ENCODE results near the gene A3GALT2.

A3GALT2 gene

GRCh38 chr1:33281554-33282303 lies 39.2 kb downstream of the A3GALT2 start:
- Histone ChIP-seq H3K4me1 (ENCODE audit: insufficient read depth, low read length, poor library complexity, severe bottlenecking) (no peaks in the 10 kb centered on the region), H3K79me2 (ENCODE audit: insufficient read depth, low read length) (no peaks in the 10 kb centered on the region), H3K4me2 (ENCODE audit: low read depth, low read length, poor library complexity, severe bottlenecking) (no peak overlapping the region), H3K4me3 (ENCODE audit: low read length, poor library complexity, severe bottlenecking) (no peak overlapping the region), H3K9me2 (replicated peaks; ENCODE audit: low read depth, low read length) (no peaks in the 10 kb centered on the region), H2AFZ (ENCODE audit: low read length) (no peak overlapping the region), H3K9me3 (ENCODE audit: insufficient read depth, low read depth, low read length) (no peaks in the 10 kb centered on the region), H3K27me3 (ENCODE audit: insufficient read depth, low read length, poor library complexity, severe bottlenecking) (no peaks in the 10 kb centered on the region), H4K20me1 (ENCODE audit: insufficient read depth, low read length, poor library complexity, severe bottlenecking) (no peaks in the 10 kb centered on the region), H3K9ac (ENCODE audit: low read depth, low read length, poor library complexity, severe bottlenecking) (no peak overlapping the region), H3F3A (ENCODE audit: low read depth) (no peaks in the 10 kb centered on the region), H3K36me3 (ENCODE audit: insufficient read depth, low read length) (peaks cover 58% of the 10 kb centered on the region; the same call in 1 of the 2 replicates)
- TF ChIP-seq CTCF (conservative IDR thresholded peaks at IDR 0.05; ENCODE audit: low read length) (no peak), EZH2phosphoT487 (IDR thresholded peaks at IDR 0.05; ENCODE audit: borderline replicate concordance) (no peak)

- H3F3A ChIP-seq (ENCODE audit: low read depth) = no peaks in the 10 kb centered on the region
- no peak for TF ChIP-seq EZH2phosphoT487 (IDR thresholded peaks at IDR 0.05; ENCODE audit: borderline replicate concordance)
- no peak for TF ChIP-seq CTCF (conservative IDR thresholded peaks at IDR 0.05; ENCODE audit: low read length)
- H3K4me3 ChIP-seq (ENCODE audit: low read length, poor library complexity, severe bottlenecking) = no peak overlapping the region
- H3K27me3 ChIP-seq (ENCODE audit: insufficient read depth, low read length, poor library complexity, severe bottlenecking) = no peaks in the 10 kb centered on the region
- no peak overlapping the region for H3K9ac ChIP-seq (ENCODE audit: low read depth, low read length, poor library complexity, severe bottlenecking)
- no peaks in the 10 kb centered on the region for H3K9me3 ChIP-seq (ENCODE audit: insufficient read depth, low read depth, low read length)
- H3K9me2 ChIP-seq (replicated peaks; ENCODE audit: low read depth, low read length) = no peaks in the 10 kb centered on the region
- no peak overlapping the region for H3K4me2 ChIP-seq (ENCODE audit: low read depth, low read length, poor library complexity, severe bottlenecking)
- H4K20me1 ChIP-seq (ENCODE audit: insufficient read depth, low read length, poor library complexity, severe bottlenecking) = no peaks in the 10 kb centered on the region
- no peak overlapping the region for H2AFZ ChIP-seq (ENCODE audit: low read length)
- peaks cover 55% of the 10 kb centered on the region; the same call in 1 of the 2 replicates for H3K36me3 ChIP-seq (ENCODE audit: insufficient read depth, low read length)
- H3K79me2 ChIP-seq (ENCODE audit: insufficient read depth, low read length) = no peaks in the 10 kb centered on the region
- no peaks in the 10 kb centered on the region for H3K4me1 ChIP-seq (ENCODE audit: insufficient read depth, low read length, poor library complexity, severe bottlenecking)
Observed at GRCh38 chr1:33280091-33280661, 40.7 kb downstream of the A3GALT2 start.

- TF ChIP-seq EZH2phosphoT487 (IDR thresholded peaks at IDR 0.05; ENCODE audit: borderline replicate concordance) (no peak), CTCF (conservative IDR thresholded peaks at IDR 0.05; ENCODE audit: low read length) (no peak)
- no peaks in the 10 kb centered on the region for H3F3A ChIP-seq (ENCODE audit: low read depth)
- H3K79me2 ChIP-seq (ENCODE audit: insufficient read depth, low read length) = peaks cover 3% of the 10 kb centered on the region; the same call in 1 of the 2 replicates
- no peak overlapping the region for H2AFZ ChIP-seq (ENCODE audit: low read length)
- no peaks in the 10 kb centered on the region for H3K9me2 ChIP-seq (replicated peaks; ENCODE audit: low read depth, low read length)
- H3K4me2 ChIP-seq (ENCODE audit: low read depth, low read length, poor library complexity, severe bottlenecking) = no peak overlapping the region
- H4K20me1 ChIP-seq (ENCODE audit: insufficient read depth, low read length, poor library complexity, severe bottlenecking) = no peaks in the 10 kb centered on the region
- peaks cover 33% of the 10 kb centered on the region; the same call in 1 of the 2 replicates for H3K36me3 ChIP-seq (ENCODE audit: insufficient read depth, low read length)
- H3K27me3 ChIP-seq (ENCODE audit: insufficient read depth, low read length, poor library complexity, severe bottlenecking) = no peaks in the 10 kb centered on the region
- no peaks in the 10 kb centered on the region for H3K9me3 ChIP-seq (ENCODE audit: insufficient read depth, low read depth, low read length)
- no peak overlapping the region for H3K9ac ChIP-seq (ENCODE audit: low read depth, low read length, poor library complexity, severe bottlenecking)
- H3K4me3 ChIP-seq (ENCODE audit: low read length, poor library complexity, severe bottlenecking) = no peak overlapping the region
- H3K4me1 ChIP-seq (ENCODE audit: insufficient read depth, low read length, poor library complexity, severe bottlenecking) = peaks cover 3% of the 10 kb centered on the region
Observed at GRCh38 chr1:33277488-33278084, 43.3 kb downstream of the A3GALT2 start.
